ENCODE data around the gene CARHSP1.
"Not testable (repeated sequence)": the region's sequence is repeated elsewhere in the genome, so short reads cannot be mapped to it uniquely, and the experiment has no call there.

The CARHSP1 gene

GRCh38 chr16:8853150-8853549 is 15.7 kb downstream of the CARHSP1 start:
- DNase-seq = no peak

GRCh38 chr16:8852534-8852933 is 16.3 kb downstream of the CARHSP1 start:
- DNase-seq = no peak

- DNase-seq = no peak
These were observed 16.9 kb downstream of the CARHSP1 start for GRCh38 chr16:8851761-8852403.

GRCh38 chr16:8850279-8850885 is 18.4 kb downstream of the CARHSP1 start:
- no peak for DNase-seq

- no peak for DNase-seq
These were observed 19.3 kb downstream of the CARHSP1 start for GRCh38 chr16:8849411-8850011.

- no peak for DNase-seq
These were observed 19.8 kb downstream of the CARHSP1 start for GRCh38 chr16:8848939-8849391.

- DNase-seq = no peak
These were observed 20.4 kb downstream of the CARHSP1 start for GRCh38 chr16:8848231-8848938.

- DNase-seq = no peak
These were observed 21.2 kb downstream of the CARHSP1 start for GRCh38 chr16:8847623-8848022.

- no peak for DNase-seq
These were observed 21.7 kb downstream of the CARHSP1 start for GRCh38 chr16:8847145-8847544.

GRCh38 chr16:8846401-8846932 is 22.3 kb downstream of the CARHSP1 start:
- no peak for DNase-seq

- no peak for DNase-seq
These were observed 23.0 kb downstream of the CARHSP1 start for GRCh38 chr16:8845699-8846298.

- not testable (repeated sequence) for DNase-seq
These were observed 25.5 kb downstream of the CARHSP1 start for GRCh38 chr16:8843296-8843695.

GRCh38 chr16:8842016-8842415 is 26.8 kb downstream of the CARHSP1 start:
- DNase-seq = not testable (repeated sequence)

- DNase-seq = not testable (repeated sequence)
These were observed 31.2 kb downstream of the CARHSP1 start for GRCh38 chr16:8837594-8837993.

- DNase-seq = not testable (repeated sequence)
These were observed 32.0 kb downstream of the CARHSP1 start for GRCh38 chr16:8836797-8837196.

GRCh38 chr16:8832717-8833105 is 36.1 kb downstream of the CARHSP1 start:
- no peak for DNase-seq

GRCh38 chr16:8831871-8832716 is 36.7 kb downstream of the CARHSP1 start:
- no peak for DNase-seq

GRCh38 chr16:8831450-8831849 is 37.4 kb downstream of the CARHSP1 start:
- DNase-seq = no peak

GRCh38 chr16:8828541-8829165 is 40.2 kb downstream of the CARHSP1 start:
- no peak for DNase-seq

- no peak for DNase-seq
These were observed 42.4 kb downstream of the CARHSP1 start for GRCh38 chr16:8826278-8826879.

GRCh38 chr16:8822403-8822802 is 46.4 kb downstream of the CARHSP1 start:
- DNase-seq = no peak
